Activated T-helper 1 cell treated with anti-CD3 and anti-CD28 coated beads, Interleukin-12 subunit alpha, Interleukin-12 subunit beta, Interleukin-2, Interleukin-4 antibody, amounts not matched to agents 30 ng/mL and 10 ng/mL and 1 ng/mL, durations not matched to agents 14 hours and 24 hours and 36 hours (primary cell): ENCODE results near the gene KCNN2. TPM values are rescaled to one million over a fixed set of nuclear protein-coding genes. Genes with fewer than 3 reads are reported as not detected.

Experiments used
- DNase-seq: peaks from one replicate; pipeline ENCODE4 v3.0.0; 2021; ENCODE audit warnings: low spot score
- H3K27ac Mint-ChIP-seq: one replicate; pipeline ENCODE4 v1.8.0; 2021; ENCODE audit warnings: mild to moderate bottlenecking, mixed read lengths
- H3K27me3 Mint-ChIP-seq: one replicate; pipeline ENCODE4 v1.8.0; 2022; ENCODE audit warnings: mild to moderate bottlenecking, moderate library complexity, mixed read lengths; ENCODE audit not compliant: insufficient read depth
- H3K36me3 Mint-ChIP-seq: one replicate; pipeline ENCODE4 v1.8.0; 2021; ENCODE audit warnings: low read depth, mixed read lengths
- H3K4me1 Mint-ChIP-seq: one replicate; pipeline ENCODE4 v1.8.0; 2021; ENCODE audit warnings: low read depth, mixed read lengths
- H3K4me3 Mint-ChIP-seq: one replicate; pipeline ENCODE4 v1.8.0; 2021; ENCODE audit warnings: mild to moderate bottlenecking, moderate library complexity, mixed read lengths
- H3K9me3 Mint-ChIP-seq: one replicate; pipeline ENCODE4 v1.8.0; 2021; ENCODE audit warnings: mixed read lengths
- intact Hi-C: fragments of 100-400 bp; cut with micrococcal nuclease; formaldehyde crosslinking; loops from one replicate; pipeline ENCODE4 v1.15.1; 2024
- total RNA-seq: library from RNA; stranded (reverse); gene quantifications from 2 replicates; pipeline ENCODE4 v1.2.3, GENCODE V29; 2022

Gene KCNN2
- total RNA-seq, 1 donor from 2014 or later: not detected

DNA sequence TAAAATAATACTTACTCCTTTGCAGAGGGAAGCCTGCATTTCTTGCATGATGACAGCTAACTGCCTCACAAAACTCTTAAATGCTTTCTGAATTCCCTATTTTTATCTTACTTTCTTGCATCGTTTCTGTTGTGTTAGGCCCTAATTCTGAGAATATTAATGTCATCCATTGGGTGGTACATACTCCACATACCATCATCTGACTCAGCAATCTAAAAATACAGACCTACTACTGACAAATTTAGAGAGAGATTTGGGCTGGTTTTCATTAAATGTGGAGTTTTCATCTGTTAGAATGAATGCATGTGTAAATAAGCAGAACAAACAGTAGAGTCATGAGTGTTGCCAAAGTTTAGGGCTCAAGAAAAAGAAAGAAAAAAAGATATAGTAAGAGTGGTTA is 26.5 kb upstream of the KCNN2 start:
- no peak overlapping the region for H3K4me3 Mint-ChIP-seq
- no peaks in the 10 kb centered on the region for H3K9me3 Mint-ChIP-seq
- no peaks in the 10 kb centered on the region for H3K4me1 Mint-ChIP-seq
- H3K27me3 Mint-ChIP-seq: no peaks in the 10 kb centered on the region
- intact Hi-C loops: no loop called here
- no peak for DNase-seq
- H3K27ac Mint-ChIP-seq: no peak overlapping the region
- no peaks in the 10 kb centered on the region for H3K36me3 Mint-ChIP-seq

DNA sequence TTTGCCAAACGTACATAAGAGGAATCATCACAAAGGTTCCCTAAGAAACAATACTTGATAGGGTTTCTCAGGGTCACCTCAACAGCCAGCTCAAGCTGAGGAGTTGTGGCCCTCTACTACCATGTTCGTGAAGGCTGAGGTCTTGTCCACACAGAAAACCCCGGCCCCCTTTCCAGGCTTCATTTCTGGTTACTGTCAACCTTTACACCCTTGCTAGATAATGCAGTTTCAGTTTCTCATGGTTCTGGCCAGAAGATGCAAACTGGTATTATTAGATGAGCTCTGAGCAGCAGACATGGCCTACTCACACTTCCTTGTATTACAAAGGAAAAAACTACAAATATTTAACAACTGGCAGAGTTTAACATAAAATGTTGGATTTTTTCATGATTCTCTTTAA is 22.8 kb upstream of the KCNN2 start:
- Mint-ChIP-seq H3K27me3 (no peaks in the 10 kb centered on the region), H3K4me3 (no peak overlapping the region), H3K9me3 (no peaks in the 10 kb centered on the region), H3K27ac (no peak overlapping the region), H3K36me3 (no peaks in the 10 kb centered on the region), H3K4me1 (no peaks in the 10 kb centered on the region)
- intact Hi-C loops: no loop called here
- no peak for DNase-seq

DNA sequence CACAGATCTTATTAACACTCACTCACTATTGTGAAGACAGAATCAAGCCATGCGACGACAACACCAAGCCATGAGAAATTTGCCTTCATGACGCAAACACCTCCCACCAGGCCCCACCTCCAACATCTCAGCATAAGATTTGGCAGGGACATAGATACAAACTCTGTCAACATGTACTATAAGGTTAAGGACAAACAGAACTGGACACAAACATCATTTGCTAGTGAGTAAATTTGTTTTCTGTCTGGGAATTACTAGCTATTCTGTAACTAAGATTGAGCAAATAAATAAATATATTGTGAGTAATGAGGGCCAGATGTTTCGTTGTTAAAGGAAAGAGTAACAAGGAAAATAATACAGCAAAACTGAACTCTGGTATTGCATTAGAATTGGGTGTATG is 15.7 kb upstream of the KCNN2 start:
- no peaks in the 10 kb centered on the region for H3K4me1 Mint-ChIP-seq
- no peaks in the 10 kb centered on the region for H3K36me3 Mint-ChIP-seq
- no peak for DNase-seq
- no peaks in the 10 kb centered on the region for H3K27me3 Mint-ChIP-seq
- no peak overlapping the region for H3K4me3 Mint-ChIP-seq
- H3K9me3 Mint-ChIP-seq: no peaks in the 10 kb centered on the region
- H3K27ac Mint-ChIP-seq: no peak overlapping the region
- intact Hi-C loops: no loop called here

DNA sequence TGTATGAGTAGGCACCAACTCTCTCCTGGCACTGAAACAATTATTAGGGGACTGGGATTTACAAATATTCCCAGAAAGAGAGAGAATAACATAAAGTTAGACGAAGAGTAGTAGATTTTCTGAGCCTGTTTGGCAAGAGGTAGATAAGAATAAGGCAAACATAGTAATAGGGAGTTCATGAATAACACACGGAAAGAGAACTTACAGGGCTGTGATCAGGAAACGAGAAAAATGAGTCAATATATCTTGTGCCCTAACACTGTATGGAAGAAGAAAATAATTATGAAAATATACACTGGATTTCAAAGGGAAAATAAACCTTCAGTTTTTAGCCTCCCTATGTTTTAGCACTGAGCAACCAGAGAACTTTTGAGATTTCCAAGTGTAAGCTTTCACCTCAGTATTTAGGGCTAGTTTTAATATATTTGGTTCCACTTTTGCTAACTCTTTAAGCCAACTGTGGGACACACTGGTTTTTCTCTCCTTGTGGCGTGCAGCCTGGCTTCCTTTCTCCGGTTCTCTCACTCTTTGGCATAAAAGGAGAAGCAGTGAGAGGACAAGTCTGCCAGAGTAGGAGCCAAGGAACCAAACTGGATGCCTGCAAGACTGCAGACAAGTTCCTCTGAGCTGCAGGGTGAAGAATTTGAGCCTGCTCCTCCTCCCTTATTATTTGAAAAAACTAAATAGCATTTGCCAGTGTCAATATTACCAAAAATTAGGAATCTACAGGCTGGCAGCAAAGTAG is 6.6 kb upstream of the KCNN2 start:
- Mint-ChIP-seq H3K36me3 (no peaks in the 10 kb centered on the region), H3K4me3 (no peak overlapping the region), H3K4me1 (no peaks in the 10 kb centered on the region), H3K27ac (no peak overlapping the region), H3K9me3 (no peaks in the 10 kb centered on the region), H3K27me3 (peaks cover 13% of the 10 kb centered on the region)
- DNase-seq: no peak
- intact Hi-C loops: no loop called here

DNA sequence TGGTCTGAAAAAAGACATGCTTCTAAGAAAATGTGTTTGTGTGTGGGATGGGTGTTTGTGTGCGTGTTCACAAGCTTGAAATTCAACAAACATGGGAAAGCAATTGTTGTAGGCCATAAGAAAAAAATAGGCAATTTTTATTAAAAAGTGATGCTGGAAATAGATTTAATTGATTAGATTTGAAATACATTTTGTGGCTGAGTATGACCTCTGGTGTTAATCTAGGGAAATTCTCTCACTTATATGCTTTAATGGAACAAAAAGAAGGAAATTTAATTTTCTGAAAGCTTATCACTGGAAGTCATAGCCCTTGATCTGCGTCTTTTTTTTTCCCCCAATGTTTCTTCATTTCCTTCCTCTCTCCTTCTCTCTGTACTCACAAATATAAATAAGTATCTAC is 3.5 kb upstream of the KCNN2 start:
- Mint-ChIP-seq H3K4me1 (no peaks in the 10 kb centered on the region), H3K36me3 (no peaks in the 10 kb centered on the region), H3K9me3 (no peaks in the 10 kb centered on the region), H3K27ac (no peak overlapping the region), H3K27me3 (peaks cover 34% of the 10 kb centered on the region), H3K4me3 (no peak overlapping the region)
- intact Hi-C loops: no loop called here
- no peak for DNase-seq

DNA sequence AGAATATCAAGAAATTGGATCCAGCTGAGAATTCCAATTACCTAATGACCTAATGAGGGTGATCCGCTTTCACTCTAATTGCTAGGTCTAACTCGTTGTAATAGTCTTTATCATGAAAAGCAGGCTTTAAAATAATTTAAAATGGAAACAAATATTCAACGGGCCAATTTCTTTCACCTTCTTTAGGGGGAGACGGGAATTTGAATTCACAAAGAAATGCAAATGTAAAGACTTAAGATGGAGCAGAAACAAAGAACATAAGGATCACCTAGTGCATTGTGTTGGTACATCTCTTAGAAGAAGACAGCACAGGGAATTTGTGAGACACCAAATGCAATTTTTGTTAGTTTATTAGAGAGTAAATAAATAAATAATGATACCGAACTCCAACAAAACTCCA is 1.5 kb upstream of the KCNN2 start:
- DNase-seq: no peak
- Mint-ChIP-seq H3K27me3 (peaks cover 44% of the 10 kb centered on the region), H3K9me3 (no peaks in the 10 kb centered on the region)

DNA sequence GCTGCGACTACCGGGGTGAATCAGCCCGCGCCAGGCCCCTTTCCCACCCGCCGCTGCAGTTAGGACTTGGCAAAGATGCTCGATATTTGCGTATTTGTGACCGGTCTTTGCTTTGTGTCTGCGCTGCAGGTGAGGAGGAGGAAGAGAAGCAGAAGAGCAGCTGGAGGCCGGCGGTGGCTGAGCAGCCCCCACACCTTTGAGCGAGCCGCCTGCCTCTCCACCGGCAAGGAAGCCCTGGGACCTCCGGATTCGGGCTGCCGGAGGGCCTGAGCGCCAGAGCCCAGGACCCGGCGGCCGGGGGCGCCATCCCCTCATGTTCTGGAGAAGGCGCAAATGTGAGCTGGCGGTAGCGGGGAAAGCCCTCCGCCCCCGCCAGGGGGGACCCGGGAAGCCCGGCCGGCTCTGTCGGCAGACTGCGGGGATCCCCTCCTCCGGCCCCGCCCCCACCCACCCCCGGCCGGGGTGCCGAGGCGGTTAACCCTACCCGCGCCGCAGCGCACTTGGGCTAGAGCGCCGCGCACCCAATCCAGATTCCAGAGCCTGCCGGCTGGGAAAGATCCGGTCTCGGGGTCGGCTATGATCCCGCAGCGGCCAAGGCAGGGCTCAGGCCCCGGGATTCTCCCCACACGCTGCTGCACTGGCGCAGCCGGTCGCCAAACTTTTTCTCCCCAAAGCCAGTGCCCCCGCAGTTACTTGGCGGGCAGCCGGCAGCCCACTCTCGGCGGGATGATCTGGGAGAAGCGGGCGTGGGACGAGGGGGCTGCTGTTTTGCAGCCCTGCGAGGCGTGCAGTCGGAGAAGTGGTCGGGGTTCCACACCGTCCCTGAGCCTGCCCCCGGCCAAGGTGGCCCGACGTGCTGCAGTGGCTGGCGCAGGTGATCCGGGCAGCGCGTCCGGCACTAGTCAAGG is 800 bp upstream of the KCNN2 start:
- intact Hi-C loops: no loop called here
- Mint-ChIP-seq H3K36me3 (no peaks in the 10 kb centered on the region), H3K27me3 (peaks cover 44% of the 10 kb centered on the region), H3K27ac (no peak overlapping the region), H3K4me3 (no peak overlapping the region), H3K9me3 (no peaks in the 10 kb centered on the region), H3K4me1 (no peaks in the 10 kb centered on the region)
- no peak for DNase-seq

More for the DNA sequence above, 1.5 kb upstream of the KCNN2 start:
- intact Hi-C loops: no loop called here
- H3K27ac Mint-ChIP-seq: no peak overlapping the region
- no peak overlapping the region for H3K4me3 Mint-ChIP-seq
- no peaks in the 10 kb centered on the region for H3K36me3 Mint-ChIP-seq
- H3K4me1 Mint-ChIP-seq: no peaks in the 10 kb centered on the region

DNA sequence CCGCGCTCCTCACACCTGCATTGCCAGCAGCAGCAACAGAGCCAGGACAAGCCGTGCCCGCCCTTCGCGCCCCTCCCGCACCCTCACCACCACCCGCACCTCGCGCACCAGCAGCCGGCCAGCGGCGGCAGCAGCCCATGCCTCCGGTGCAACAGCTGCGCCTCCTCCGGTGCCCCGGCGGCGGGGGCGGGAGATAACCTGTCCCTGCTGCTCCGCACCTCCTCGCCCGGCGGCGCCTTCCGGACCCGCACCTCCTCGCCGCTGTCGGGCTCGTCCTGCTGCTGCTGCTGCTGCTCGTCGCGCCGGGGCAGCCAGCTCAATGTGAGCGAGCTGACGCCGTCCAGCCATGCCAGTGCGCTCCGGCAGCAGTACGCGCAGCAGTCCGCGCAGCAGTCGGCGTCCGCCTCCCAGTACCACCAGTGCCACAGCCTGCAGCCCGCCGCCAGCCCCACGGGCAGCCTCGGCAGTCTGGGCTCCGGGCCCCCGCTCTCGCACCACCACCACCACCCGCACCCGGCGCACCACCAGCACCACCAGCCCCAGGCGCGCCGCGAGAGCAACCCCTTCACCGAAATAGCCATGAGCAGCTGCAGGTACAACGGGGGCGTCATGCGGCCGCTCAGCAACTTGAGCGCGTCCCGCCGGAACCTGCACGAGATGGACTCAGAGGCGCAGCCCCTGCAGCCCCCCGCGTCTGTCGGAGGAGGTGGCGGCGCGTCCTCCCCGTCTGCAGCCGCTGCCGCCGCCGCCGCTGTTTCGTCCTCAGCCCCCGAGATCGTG is 517 bp downstream of the KCNN2 start:
- no peak overlapping the region for H3K27ac Mint-ChIP-seq
- no peak for DNase-seq

DNA sequence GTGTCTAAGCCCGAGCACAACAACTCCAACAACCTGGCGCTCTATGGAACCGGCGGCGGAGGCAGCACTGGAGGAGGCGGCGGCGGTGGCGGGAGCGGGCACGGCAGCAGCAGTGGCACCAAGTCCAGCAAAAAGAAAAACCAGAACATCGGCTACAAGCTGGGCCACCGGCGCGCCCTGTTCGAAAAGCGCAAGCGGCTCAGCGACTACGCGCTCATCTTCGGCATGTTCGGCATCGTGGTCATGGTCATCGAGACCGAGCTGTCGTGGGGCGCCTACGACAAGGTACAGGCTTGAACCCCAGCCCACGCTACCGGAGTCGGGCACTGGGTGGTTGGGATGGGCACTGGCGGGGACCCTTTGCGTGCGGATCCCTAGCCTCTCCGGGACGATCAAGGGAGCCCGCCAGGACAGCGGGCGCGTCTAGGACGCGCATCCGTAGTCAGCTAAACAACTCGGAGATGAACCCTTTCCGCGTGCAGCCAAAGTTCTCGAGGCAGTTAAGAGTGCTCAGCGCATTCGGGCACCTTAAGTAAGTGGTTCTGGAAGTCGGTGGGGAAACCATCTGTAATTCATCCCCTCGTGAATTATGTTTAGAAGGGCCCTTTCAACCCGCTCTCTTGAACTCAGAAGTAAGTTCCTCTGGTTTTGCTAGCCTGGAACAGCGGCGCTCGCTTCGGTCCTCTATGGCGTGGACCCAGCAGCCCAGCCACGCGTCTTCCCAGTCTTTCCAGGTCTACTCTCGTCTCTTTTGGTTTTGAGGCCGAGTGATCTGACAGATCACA is 1.3 kb downstream of the KCNN2 start:
- H3K4me1 Mint-ChIP-seq: no peaks in the 10 kb centered on the region
- DNase-seq: no peak
- intact Hi-C loops: no loop called here
- H3K4me3 Mint-ChIP-seq: peak overlapping the region; percentile 19
- H3K9me3 Mint-ChIP-seq: no peaks in the 10 kb centered on the region
- peaks cover 44% of the 10 kb centered on the region for H3K27me3 Mint-ChIP-seq
- peak overlapping the region; percentile 48 for H3K27ac Mint-ChIP-seq
- no peaks in the 10 kb centered on the region for H3K36me3 Mint-ChIP-seq

More for the DNA sequence above, 517 bp downstream of the KCNN2 start:
- peaks cover 44% of the 10 kb centered on the region for H3K27me3 Mint-ChIP-seq
- H3K9me3 Mint-ChIP-seq: no peaks in the 10 kb centered on the region
- H3K4me1 Mint-ChIP-seq: no peaks in the 10 kb centered on the region
- peak overlapping the region; percentile 22 for H3K4me3 Mint-ChIP-seq
- H3K36me3 Mint-ChIP-seq: no peaks in the 10 kb centered on the region
- intact Hi-C loops: no loop called here

DNA sequence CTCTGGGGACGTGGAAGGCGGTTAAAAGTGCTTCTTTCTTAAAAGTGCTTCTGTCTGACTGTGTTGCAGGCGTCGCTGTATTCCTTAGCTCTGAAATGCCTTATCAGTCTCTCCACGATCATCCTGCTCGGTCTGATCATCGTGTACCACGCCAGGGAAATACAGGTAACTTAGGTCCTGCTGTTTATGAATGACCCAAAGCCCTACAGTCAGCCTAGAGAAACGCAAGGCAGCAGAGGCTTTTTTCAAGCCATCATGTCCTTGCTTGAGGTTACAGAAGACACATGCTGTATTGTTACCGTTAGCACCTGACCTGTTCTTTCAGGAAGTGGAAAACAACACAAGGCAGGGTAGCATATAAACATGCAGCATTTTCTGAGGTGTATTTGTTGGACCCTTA is 2.0 kb downstream of the KCNN2 start:
- no peaks in the 10 kb centered on the region for H3K36me3 Mint-ChIP-seq
- peak overlapping the region; percentile 48 for H3K27ac Mint-ChIP-seq
- no peak overlapping the region for H3K4me3 Mint-ChIP-seq
- H3K4me1 Mint-ChIP-seq: no peaks in the 10 kb centered on the region
- no peaks in the 10 kb centered on the region for H3K9me3 Mint-ChIP-seq
- H3K27me3 Mint-ChIP-seq: peaks cover 43% of the 10 kb centered on the region
- no peak for DNase-seq
- intact Hi-C loops: no loop called here

DNA sequence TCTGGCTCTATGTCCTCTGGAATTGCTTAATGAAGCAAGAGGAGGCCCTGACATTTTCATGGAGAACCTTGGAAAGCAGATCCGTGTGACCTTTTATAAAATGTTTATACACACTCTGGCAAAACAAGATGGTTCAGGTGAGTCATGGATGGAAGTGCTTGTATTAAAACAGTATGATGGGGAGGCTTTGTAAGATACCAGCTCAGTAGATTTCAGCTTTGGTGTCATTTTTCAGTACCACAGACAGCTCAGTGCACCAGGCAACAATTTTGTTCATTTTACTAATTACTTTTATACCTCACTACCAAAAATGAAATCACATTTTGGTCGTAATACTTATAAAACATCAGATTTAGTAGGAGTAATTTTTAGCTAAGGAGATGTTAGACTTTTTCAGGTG is 5.2 kb downstream of the KCNN2 start:
- Mint-ChIP-seq H3K27ac (no peak overlapping the region), H3K4me3 (no peak overlapping the region), H3K36me3 (no peaks in the 10 kb centered on the region), H3K4me1 (no peaks in the 10 kb centered on the region), H3K27me3 (peaks cover 18% of the 10 kb centered on the region), H3K9me3 (no peaks in the 10 kb centered on the region)
- intact Hi-C loops: no loop called here
- no peak for DNase-seq

DNA sequence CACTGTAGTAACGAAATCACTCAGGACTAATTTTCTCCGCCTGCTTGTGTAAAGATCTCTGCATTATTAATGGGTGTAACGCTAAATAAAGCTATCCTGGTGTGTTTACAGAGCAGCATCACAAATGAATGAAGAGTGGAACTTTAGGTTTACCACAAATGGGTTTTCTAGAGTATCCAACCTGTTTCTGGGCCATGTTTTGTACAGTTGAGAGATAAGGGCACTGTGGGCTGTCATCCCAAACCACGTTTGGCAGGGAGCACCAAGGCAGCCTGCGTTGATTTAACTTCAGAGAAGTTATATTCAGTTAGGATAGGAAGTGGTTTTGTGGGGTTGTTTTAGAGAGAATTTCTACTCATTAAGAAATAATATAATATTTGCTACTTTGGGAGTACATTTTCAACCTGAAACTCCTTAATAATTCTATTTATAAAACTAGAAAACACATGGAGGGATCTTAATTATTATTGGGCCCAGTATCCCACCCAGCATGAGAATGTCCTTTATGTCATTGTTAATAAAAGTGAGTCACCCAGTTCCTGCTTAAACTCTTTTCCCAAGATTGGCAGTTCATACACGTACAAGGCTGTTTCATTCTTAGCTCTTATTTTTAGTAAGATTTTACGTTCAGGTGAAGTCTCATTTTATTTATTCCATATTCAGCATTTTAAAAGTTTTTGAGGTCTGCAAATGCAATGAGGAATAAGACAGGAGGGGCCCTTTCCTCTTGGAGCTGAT is 8.0 kb downstream of the KCNN2 start:
- peaks cover 2% of the 10 kb centered on the region for H3K27me3 Mint-ChIP-seq
- no peaks in the 10 kb centered on the region for H3K36me3 Mint-ChIP-seq
- intact Hi-C loops: no loop called here
- DNase-seq: no peak
- H3K27ac Mint-ChIP-seq: no peak overlapping the region
- no peaks in the 10 kb centered on the region for H3K4me1 Mint-ChIP-seq
- no peak overlapping the region for H3K4me3 Mint-ChIP-seq
- no peaks in the 10 kb centered on the region for H3K9me3 Mint-ChIP-seq
